ENCODE data around the gene LBX2.

The LBX2 gene

GRCh38 chr2:74450570-74451190 is 48.7 kb downstream of the LBX2 start:
- DNase-seq: no peak

- no peak for DNase-seq
Measured at GRCh38 chr2:74448771-74449170, 50.6 kb downstream of the LBX2 start.

Measured in NCI-H1092 (cell line).